Urothelium cell line (cell line): ENCODE results near the gene TICRR.
"Not testable (repeated sequence)": the region's sequence is repeated elsewhere in the genome, so short reads cannot be mapped to it uniquely, and the experiment has no call there.

Source experiments
- DNase-seq: peaks from one replicate; pipeline ENCODE4 v3.0.0; 2011; ENCODE audit warnings: low spot score, mixed read lengths
- FAIRE-seq: peaks from 2 replicates; lab custom pipeline; 2011; peaks lifted over from hg19 to GRCh38; lab: Jason Lieb, UNC

The TICRR gene

GRCh38 chr15:89575146-89575655 is at the start of gene TICRR:
TICRR (plus strand) TSS chr15:89575469; CDS start chr15:89575587, 118 bp downstream.
- peak; percentile 96 for DNase-seq
- FAIRE-seq = peak; percentile 56

- no peak for FAIRE-seq
- DNase-seq = no peak
Measured at GRCh38 chr15:89526181-89526580, 49.1 kb upstream of the TICRR start.

GRCh38 chr15:89526601-89527441 is 48.4 kb upstream of the TICRR start:
- no peak for FAIRE-seq
- DNase-seq = no peak

GRCh38 chr15:89528757-89529352 is 46.4 kb upstream of the TICRR start:
- FAIRE-seq = no peak
- no peak for DNase-seq

- FAIRE-seq (no peak), DNase-seq (no peak)
Measured at GRCh38 chr15:89530976-89531375, 44.3 kb upstream of the TICRR start.

- DNase-seq (no peak), FAIRE-seq (no peak)
Measured at GRCh38 chr15:89531796-89532537, 43.3 kb upstream of the TICRR start.

- DNase-seq (no peak), FAIRE-seq (peak; percentile 30)
Measured at GRCh38 chr15:89533861-89534544, 41.3 kb upstream of the TICRR start.

- FAIRE-seq = no peak
Measured at GRCh38 chr15:89539027-89539426, 36.2 kb upstream of the TICRR start.

GRCh38 chr15:89542369-89542768 is 32.9 kb upstream of the TICRR start:
- no peak for FAIRE-seq
- DNase-seq = no peak

More at GRCh38 chr15:89539027-89539426, 36.2 kb upstream of the TICRR start:
- no peak for DNase-seq

- DNase-seq (no peak), FAIRE-seq (no peak)
Measured at GRCh38 chr15:89543389-89543788, 31.9 kb upstream of the TICRR start.

GRCh38 chr15:89549138-89549537 is 26.1 kb upstream of the TICRR start:
- FAIRE-seq, DNase-seq: not testable (repeated sequence)

GRCh38 chr15:89550427-89550826 is 24.8 kb upstream of the TICRR start:
- DNase-seq = no peak
- no peak for FAIRE-seq

GRCh38 chr15:89551550-89551949 is 23.7 kb upstream of the TICRR start:
- FAIRE-seq (no peak), DNase-seq (no peak)

GRCh38 chr15:89553632-89554031 is 21.6 kb upstream of the TICRR start:
- FAIRE-seq (no peak), DNase-seq (no peak)

GRCh38 chr15:89554247-89554646 is 21.0 kb upstream of the TICRR start:
- no peak for FAIRE-seq
- no peak for DNase-seq

GRCh38 chr15:89555768-89556167 is 19.5 kb upstream of the TICRR start:
- FAIRE-seq = no peak

GRCh38 chr15:89556413-89557262 is 18.6 kb upstream of the TICRR start:
- DNase-seq (peak; percentile 70), FAIRE-seq (no peak)

More at GRCh38 chr15:89555768-89556167, 19.5 kb upstream of the TICRR start:
- DNase-seq = no peak

- DNase-seq = no peak
- FAIRE-seq = no peak
Measured at GRCh38 chr15:89559769-89560264, 15.5 kb upstream of the TICRR start.

GRCh38 chr15:89566181-89566580 is 9.1 kb upstream of the TICRR start:
- peak; percentile 52 for DNase-seq

More at GRCh38 chr15:89566181-89566580, 9.1 kb upstream of the TICRR start:
- no peak for FAIRE-seq
